Liver (tissue), 3 donors: ENCODE measurements around the gene ZNF716.

Experiments used
- EGR1 ChIP-seq, 2 donors: IDR thresholded peaks; 2 replicates each; pipeline ENCODE4 v1.6.1; 2016 to 2018; ENCODE audit warnings: antibody characterized with exemption in 2 of 2, low read depth in 2 of 2
- GABPA ChIP-seq, 2 donors: IDR thresholded peaks in 1 of 2; conservative IDR thresholded peaks in 1 of 2; 2 replicates each; pipeline ENCODE4 v1.6.1; 2016; ENCODE audit warnings: antibody characterized with exemption in 2 of 2, mild to moderate bottlenecking in 1 of 2, moderate library complexity in 1 of 2
- HNF4A ChIP-seq, 2 donors: conservative IDR thresholded peaks; 2 replicates each; pipeline ENCODE4 v1.6.1; 2016; ENCODE audit warnings: antibody characterized with exemption in 2 of 2, mild to moderate bottlenecking in 2 of 2
- HNF4G ChIP-seq: IDR thresholded peaks from 2 replicates; pipeline ENCODE4 v1.6.1; 2016; ENCODE audit warnings: antibody characterized with exemption
- JUND ChIP-seq, 2 donors: IDR thresholded peaks; 2 replicates each; pipeline ENCODE4 v1.6.1; 2016; ENCODE audit warnings: antibody characterized with exemption in 2 of 2
- RAD21 ChIP-seq, 2 donors: IDR thresholded peaks; 2 replicates each; pipeline ENCODE4 v1.6.1; 2016; ENCODE audit warnings: antibody characterized with exemption in 2 of 2, mild to moderate bottlenecking in 2 of 2
- TAF1 ChIP-seq: conservative IDR thresholded peaks from 2 replicates; pipeline ENCODE4 v1.6.1; 2016; ENCODE audit warnings: antibody characterized with exemption, mild to moderate bottlenecking
- YY1 ChIP-seq: IDR thresholded peaks from 2 replicates; pipeline ENCODE4 v1.6.1; 2016; ENCODE audit warnings: antibody characterized with exemption, mild to moderate bottlenecking
- TF ChIP-seq, protein P1 (sequence below): fragments of 150-350 bp; IDR thresholded peaks from 2 replicates; pipeline ENCODE4 v1.5.1; 2017; ENCODE audit warnings: improper control_type of control experiment, low read depth, low read length; ENCODE audit not compliant: missing input control
- TF ChIP-seq, protein P2 (sequence below): IDR thresholded peaks from 2 replicates; pipeline ENCODE4 v1.6.1; 2016; ENCODE audit warnings: antibody characterized with exemption
- TF ChIP-seq, protein P3 (sequence below): IDR thresholded peaks from 2 replicates; pipeline ENCODE4 v1.6.1; 2016; ENCODE audit warnings: antibody characterized with exemption, mild to moderate bottlenecking
- donor health status: healthy.
- donor health status: healthy.

DNA sequence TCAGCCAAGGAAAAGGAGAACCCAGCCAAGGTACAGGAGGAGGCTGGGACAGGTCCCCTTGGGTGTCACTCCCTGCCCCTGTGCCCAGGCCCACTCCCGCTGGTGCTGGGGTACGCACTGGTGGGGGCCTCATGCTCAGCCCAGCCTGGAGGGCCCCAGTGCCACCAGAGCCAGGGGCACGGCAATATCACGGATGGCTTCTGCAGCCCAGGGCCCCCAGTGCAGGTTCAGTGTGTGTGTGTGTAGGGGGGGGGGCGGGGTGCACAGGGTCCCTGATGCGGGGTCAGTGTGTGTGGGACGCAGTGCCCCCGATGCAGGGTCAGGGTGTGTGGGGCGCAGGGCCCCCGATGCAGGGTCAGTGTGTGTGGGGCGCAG, 23.4 kb upstream of the ZNF716 start:
- TF ChIP-seq, protein P1, sequence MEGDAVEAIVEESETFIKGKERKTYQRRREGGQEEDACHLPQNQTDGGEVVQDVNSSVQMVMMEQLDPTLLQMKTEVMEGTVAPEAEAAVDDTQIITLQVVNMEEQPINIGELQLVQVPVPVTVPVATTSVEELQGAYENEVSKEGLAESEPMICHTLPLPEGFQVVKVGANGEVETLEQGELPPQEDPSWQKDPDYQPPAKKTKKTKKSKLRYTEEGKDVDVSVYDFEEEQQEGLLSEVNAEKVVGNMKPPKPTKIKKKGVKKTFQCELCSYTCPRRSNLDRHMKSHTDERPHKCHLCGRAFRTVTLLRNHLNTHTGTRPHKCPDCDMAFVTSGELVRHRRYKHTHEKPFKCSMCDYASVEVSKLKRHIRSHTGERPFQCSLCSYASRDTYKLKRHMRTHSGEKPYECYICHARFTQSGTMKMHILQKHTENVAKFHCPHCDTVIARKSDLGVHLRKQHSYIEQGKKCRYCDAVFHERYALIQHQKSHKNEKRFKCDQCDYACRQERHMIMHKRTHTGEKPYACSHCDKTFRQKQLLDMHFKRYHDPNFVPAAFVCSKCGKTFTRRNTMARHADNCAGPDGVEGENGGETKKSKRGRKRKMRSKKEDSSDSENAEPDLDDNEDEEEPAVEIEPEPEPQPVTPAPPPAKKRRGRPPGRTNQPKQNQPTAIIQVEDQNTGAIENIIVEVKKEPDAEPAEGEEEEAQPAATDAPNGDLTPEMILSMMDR = no peak
- TF ChIP-seq GABPA (IDR thresholded peaks at IDR 0.05 in 1 of 2, conservative IDR thresholded peaks at IDR 0.05 in 1 of 2) = no peak
- no peak for TF ChIP-seq HNF4A (conservative IDR thresholded peaks at IDR 0.05)
- no peak for TF ChIP-seq TAF1
- TF ChIP-seq EGR1 (IDR thresholded peaks at IDR 0.05; ENCODE audit: low read depth in 2 of 2) = no peak
- no peak for TF ChIP-seq RAD21 (IDR thresholded peaks at IDR 0.05)
- TF ChIP-seq, protein P2, sequence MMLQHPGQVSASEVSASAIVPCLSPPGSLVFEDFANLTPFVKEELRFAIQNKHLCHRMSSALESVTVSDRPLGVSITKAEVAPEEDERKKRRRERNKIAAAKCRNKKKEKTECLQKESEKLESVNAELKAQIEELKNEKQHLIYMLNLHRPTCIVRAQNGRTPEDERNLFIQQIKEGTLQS = no peak
- no peak for TF ChIP-seq JUND (IDR thresholded peaks at IDR 0.05)
- TF ChIP-seq YY1 = no peak
- TF ChIP-seq, protein P3, sequence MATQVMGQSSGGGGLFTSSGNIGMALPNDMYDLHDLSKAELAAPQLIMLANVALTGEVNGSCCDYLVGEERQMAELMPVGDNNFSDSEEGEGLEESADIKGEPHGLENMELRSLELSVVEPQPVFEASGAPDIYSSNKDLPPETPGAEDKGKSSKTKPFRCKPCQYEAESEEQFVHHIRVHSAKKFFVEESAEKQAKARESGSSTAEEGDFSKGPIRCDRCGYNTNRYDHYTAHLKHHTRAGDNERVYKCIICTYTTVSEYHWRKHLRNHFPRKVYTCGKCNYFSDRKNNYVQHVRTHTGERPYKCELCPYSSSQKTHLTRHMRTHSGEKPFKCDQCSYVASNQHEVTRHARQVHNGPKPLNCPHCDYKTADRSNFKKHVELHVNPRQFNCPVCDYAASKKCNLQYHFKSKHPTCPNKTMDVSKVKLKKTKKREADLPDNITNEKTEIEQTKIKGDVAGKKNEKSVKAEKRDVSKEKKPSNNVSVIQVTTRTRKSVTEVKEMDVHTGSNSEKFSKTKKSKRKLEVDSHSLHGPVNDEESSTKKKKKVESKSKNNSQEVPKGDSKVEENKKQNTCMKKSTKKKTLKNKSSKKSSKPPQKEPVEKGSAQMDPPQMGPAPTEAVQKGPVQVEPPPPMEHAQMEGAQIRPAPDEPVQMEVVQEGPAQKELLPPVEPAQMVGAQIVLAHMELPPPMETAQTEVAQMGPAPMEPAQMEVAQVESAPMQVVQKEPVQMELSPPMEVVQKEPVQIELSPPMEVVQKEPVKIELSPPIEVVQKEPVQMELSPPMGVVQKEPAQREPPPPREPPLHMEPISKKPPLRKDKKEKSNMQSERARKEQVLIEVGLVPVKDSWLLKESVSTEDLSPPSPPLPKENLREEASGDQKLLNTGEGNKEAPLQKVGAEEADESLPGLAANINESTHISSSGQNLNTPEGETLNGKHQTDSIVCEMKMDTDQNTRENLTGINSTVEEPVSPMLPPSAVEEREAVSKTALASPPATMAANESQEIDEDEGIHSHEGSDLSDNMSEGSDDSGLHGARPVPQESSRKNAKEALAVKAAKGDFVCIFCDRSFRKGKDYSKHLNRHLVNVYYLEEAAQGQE = no peak
- TF ChIP-seq HNF4G = no peak
